Esophagus muscularis mucosa (tissue), 3 donors: ENCODE data around the gene NPIPA2.
"Not testable (repeated sequence)": the region's sequence is repeated elsewhere in the genome, so short reads cannot be mapped to it uniquely, and the experiment has no call there.

Experiments
- POLR2A ChIP-seq: fragments of 450-650 bp; IDR thresholded peaks from one replicate; pipeline ENCODE4 v1.6.1; 2017; ENCODE audit warnings: antibody characterized with exemption, moderate library complexity, mild to moderate bottlenecking, low read depth
- POLR2AphosphoS5 ChIP-seq, 2 donors: sonication (generic); formaldehyde crosslinking; IDR thresholded peaks; one replicate each; pipeline ENCODE4 v1.6.1; 2017; ENCODE audit warnings: antibody characterized with exemption in 2 of 2
- TF ChIP-seq, protein P1 (sequence below), 3 experiments: fragments of 200-600 bp in 2 of 3; fragments of 450-650 bp in 1 of 3; sonication (generic) in 2 of 3; IDR thresholded peaks; one replicate each; pipeline ENCODE4 v1.5.1; 2017 to 2019; ENCODE audit warnings: antibody characterized with exemption in 3 of 3, mild to moderate bottlenecking in 2 of 3, moderate library complexity in 1 of 3

- TF ChIP-seq, protein P1, sequence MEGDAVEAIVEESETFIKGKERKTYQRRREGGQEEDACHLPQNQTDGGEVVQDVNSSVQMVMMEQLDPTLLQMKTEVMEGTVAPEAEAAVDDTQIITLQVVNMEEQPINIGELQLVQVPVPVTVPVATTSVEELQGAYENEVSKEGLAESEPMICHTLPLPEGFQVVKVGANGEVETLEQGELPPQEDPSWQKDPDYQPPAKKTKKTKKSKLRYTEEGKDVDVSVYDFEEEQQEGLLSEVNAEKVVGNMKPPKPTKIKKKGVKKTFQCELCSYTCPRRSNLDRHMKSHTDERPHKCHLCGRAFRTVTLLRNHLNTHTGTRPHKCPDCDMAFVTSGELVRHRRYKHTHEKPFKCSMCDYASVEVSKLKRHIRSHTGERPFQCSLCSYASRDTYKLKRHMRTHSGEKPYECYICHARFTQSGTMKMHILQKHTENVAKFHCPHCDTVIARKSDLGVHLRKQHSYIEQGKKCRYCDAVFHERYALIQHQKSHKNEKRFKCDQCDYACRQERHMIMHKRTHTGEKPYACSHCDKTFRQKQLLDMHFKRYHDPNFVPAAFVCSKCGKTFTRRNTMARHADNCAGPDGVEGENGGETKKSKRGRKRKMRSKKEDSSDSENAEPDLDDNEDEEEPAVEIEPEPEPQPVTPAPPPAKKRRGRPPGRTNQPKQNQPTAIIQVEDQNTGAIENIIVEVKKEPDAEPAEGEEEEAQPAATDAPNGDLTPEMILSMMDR (IDR thresholded peaks at IDR 0.05) = not testable (repeated sequence)
- not testable (repeated sequence) for TF ChIP-seq POLR2AphosphoS5 (IDR thresholded peaks at IDR 0.05); POLR2A
These were observed 61.2 kb downstream of the NPIPA2 start for GRCh38 chr16:14803577-14803976.
